HEK293 (cell line): Measurements from ENCODE around the gene ASTN2.

Experiments used
- CTCF ChIA-PET: fragments of 350-600 bp; formaldehyde crosslinking; extraction: SDS; loops from one replicate; lab custom pipeline; 2021; ENCODE audit warnings: antibody characterized with exemption; lab: Yijun Ruan, JAX
- POLR2A ChIA-PET: fragments of 300-600 bp; formaldehyde crosslinking; extraction: SDS; loops from one replicate; lab custom pipeline; 2020; ENCODE audit warnings: antibody characterized with exemption, inconsistent platforms; lab: Yijun Ruan, JAX
- H3K27ac ChIP-seq: fragments of 200-500 bp; sonication (Bioruptor generic); 2 replicates; pipeline ENCODE4 v1.5.1; 2014; ENCODE audit warnings: low read depth, low read length, control low read depth, inconsistent platforms; ENCODE audit errors: extremely low read depth
- H3K36me3 ChIP-seq, 2 experiments: fragments of 200-500 bp in 1 of 2; sonication (Bioruptor generic) in 1 of 2; 1 replicate in 1 of 2; 2 replicates in 1 of 2; pipeline ENCODE4 v1.5.1; 2014 to 2017; ENCODE audit warnings: inconsistent platforms in 2 of 2, low read length in 2 of 2; ENCODE audit not compliant: control insufficient read depth in 2 of 2, insufficient read depth in 1 of 2
- H3K4me1 ChIP-seq: fragments of 200-500 bp; sonication (Bioruptor generic); 2 replicates; pipeline ENCODE4 v1.5.1; 2014; ENCODE audit warnings: mild to moderate bottlenecking, low read length, inconsistent platforms; ENCODE audit not compliant: control insufficient read depth, insufficient read depth
- H3K4me3 ChIP-seq: 2 replicates; pipeline ENCODE4 v1.5.1; 2011; ENCODE audit warnings: low read depth, mild to moderate bottlenecking, control low read depth, low read length, moderate library complexity
- H3K9me3 ChIP-seq: fragments of 200-500 bp; sonication (Bioruptor generic); 2 replicates; pipeline ENCODE4 v1.5.1; 2014; ENCODE audit warnings: low read depth, low read length, inconsistent platforms; ENCODE audit not compliant: control insufficient read depth, insufficient read depth
- EGR2 ChIP-seq: fragments of 450-650 bp; formaldehyde crosslinking; IDR thresholded peaks from 2 replicates; pipeline ENCODE4 v1.5.1; 2016; ENCODE audit warnings: low read depth, missing biosample characterization, missing genetic modification characterization
- ELK4 ChIP-seq: IDR thresholded peaks from 2 replicates; pipeline ENCODE4 v1.6.1; 2011; ENCODE audit warnings: mild to moderate bottlenecking, low read depth, low read length, borderline replicate concordance
- GLIS2 ChIP-seq: fragments of 450-650 bp; formaldehyde crosslinking; IDR thresholded peaks from 2 replicates; pipeline ENCODE4 v1.5.1; 2016; ENCODE audit warnings: missing biosample characterization, missing genetic modification characterization
- IKZF3 ChIP-seq: fragments of 450-650 bp; IDR thresholded peaks from 2 replicates; pipeline ENCODE4 v1.5.0; 2018; ENCODE audit warnings: missing biosample characterization, mild to moderate bottlenecking, missing genetic modification characterization, moderate library complexity
- PATZ1 ChIP-seq: fragments of 450-650 bp; formaldehyde crosslinking; IDR thresholded peaks from 2 replicates; pipeline ENCODE4 v1.5.1; 2016; ENCODE audit warnings: missing biosample characterization, missing genetic modification characterization
- ZBTB8A ChIP-seq: fragments of 450-650 bp; formaldehyde crosslinking; IDR thresholded peaks from 2 replicates; pipeline ENCODE4 v1.5.1; 2016; ENCODE audit warnings: missing biosample characterization, missing genetic modification characterization
- ZEB2 ChIP-seq: fragments of 450-650 bp; formaldehyde crosslinking; IDR thresholded peaks from 2 replicates; pipeline ENCODE4 v1.5.1; 2016; ENCODE audit warnings: missing biosample characterization, missing genetic modification characterization
- ZNF132 ChIP-seq: fragments of 450-650 bp; formaldehyde crosslinking; IDR thresholded peaks from 2 replicates; pipeline ENCODE4 v1.5.1; 2017; ENCODE audit warnings: missing biosample characterization, missing genetic modification characterization, borderline replicate concordance
- ZNF146 ChIP-seq: fragments of 450-650 bp; formaldehyde crosslinking; IDR thresholded peaks from 2 replicates; pipeline ENCODE4 v1.5.1; 2016; ENCODE audit warnings: missing biosample characterization, missing genetic modification characterization
- ZNF148 ChIP-seq: fragments of 450-650 bp; formaldehyde crosslinking; IDR thresholded peaks from 2 replicates; pipeline ENCODE4 v1.5.0; 2017; ENCODE audit warnings: missing biosample characterization, missing genetic modification characterization, borderline replicate concordance
- ZNF157 ChIP-seq: fragments of 450-650 bp; formaldehyde crosslinking; IDR thresholded peaks from 2 replicates; pipeline ENCODE4 v1.5.1; 2016; ENCODE audit warnings: missing biosample characterization, missing genetic modification characterization
- ZNF169 ChIP-seq: fragments of 450-650 bp; formaldehyde crosslinking; IDR thresholded peaks from 2 replicates; pipeline ENCODE4 v1.5.1; 2016; ENCODE audit warnings: missing biosample characterization, missing genetic modification characterization
- ZNF239 ChIP-seq: fragments of 450-650 bp; formaldehyde crosslinking; IDR thresholded peaks from 2 replicates; pipeline ENCODE4 v1.5.1; 2016; ENCODE audit warnings: missing biosample characterization, missing genetic modification characterization
- ZNF362 ChIP-seq: fragments of 450-650 bp; formaldehyde crosslinking; IDR thresholded peaks from 2 replicates; pipeline ENCODE4 v1.5.1; 2016; ENCODE audit warnings: missing biosample characterization, missing genetic modification characterization
- ZNF37A ChIP-seq: fragments of 450-650 bp; IDR thresholded peaks from 2 replicates; pipeline ENCODE4 v1.5.1; 2018; ENCODE audit warnings: missing biosample characterization, missing genetic modification characterization
- ZNF391 ChIP-seq: fragments of 450-650 bp; formaldehyde crosslinking; IDR thresholded peaks from 2 replicates; pipeline ENCODE4 v1.5.1; 2016; ENCODE audit warnings: low read depth, missing biosample characterization, missing genetic modification characterization, borderline replicate concordance
- ZNF404 ChIP-seq: fragments of 450-650 bp; formaldehyde crosslinking; IDR thresholded peaks from 2 replicates; pipeline ENCODE4 v1.5.1; 2017; ENCODE audit warnings: missing biosample characterization, missing genetic modification characterization
- ZNF48 ChIP-seq: fragments of 450-650 bp; formaldehyde crosslinking; IDR thresholded peaks from 2 replicates; pipeline ENCODE4 v1.5.1; 2016; ENCODE audit warnings: missing biosample characterization, missing genetic modification characterization
- ZNF549 ChIP-seq: fragments of 450-650 bp; IDR thresholded peaks from 2 replicates; pipeline ENCODE4 v1.5.1; 2018; ENCODE audit warnings: missing biosample characterization, missing genetic modification characterization, mild to moderate bottlenecking, inconsistent platforms, moderate library complexity
- ZNF600 ChIP-seq: fragments of 450-650 bp; formaldehyde crosslinking; IDR thresholded peaks from 2 replicates; pipeline ENCODE4 v1.5.1; 2016; ENCODE audit warnings: missing biosample characterization, missing genetic modification characterization
- ZNF664 ChIP-seq: fragments of 450-650 bp; formaldehyde crosslinking; IDR thresholded peaks from 2 replicates; pipeline ENCODE4 v1.5.1; 2016; ENCODE audit warnings: missing biosample characterization, missing genetic modification characterization
- ZNF785 ChIP-seq: fragments of 450-650 bp; formaldehyde crosslinking; IDR thresholded peaks from 2 replicates; pipeline ENCODE4 v1.5.1; 2016; ENCODE audit warnings: missing biosample characterization, missing genetic modification characterization
- ZNF792 ChIP-seq: fragments of 450-650 bp; formaldehyde crosslinking; IDR thresholded peaks from 2 replicates; pipeline ENCODE4 v1.5.1; 2016; ENCODE audit warnings: missing biosample characterization, missing genetic modification characterization
- TF ChIP-seq, protein P1 (sequence below): fragments of 450-650 bp; formaldehyde crosslinking; IDR thresholded peaks from 2 replicates; pipeline ENCODE4 v1.5.1; 2016; ENCODE audit warnings: missing biosample characterization, missing genetic modification characterization
- TF ChIP-seq, protein P2 (sequence below): fragments of 450-650 bp; IDR thresholded peaks from 2 replicates; pipeline ENCODE4 v1.5.1; 2018; ENCODE audit warnings: missing biosample characterization, missing genetic modification characterization

Gene ASTN2

GRCh38 chr9:116937361-116937760 is 477.5 kb downstream of the ASTN2 start:
- CTCF ChIA-PET, result no interaction called here
- Histone ChIP-seq H3K36me3 (no peaks in the 10 kb centered on the region), H3K27ac (no peak overlapping the region), H3K9me3 (no peaks in the 10 kb centered on the region), H3K4me3 (no peak overlapping the region), H3K4me1 (no peaks in the 10 kb centered on the region)
- TF ChIP-seq ZNF404 (no peak), ZNF362 (tag by site-specific recombination) (no peak), ELK4 (no peak), EGR2 (no peak), ZNF664 (tag by site-specific recombination) (no peak), ZNF37A (no peak), GLIS2 (tag by site-specific recombination) (no peak), ZEB2 (no peak), PATZ1 (no peak), IKZF3 (tag by site-specific recombination) (no peak), ZNF132 (no peak), ZNF785 (tag by site-specific recombination) (no peak), ZNF239 (tag by site-specific recombination) (no peak)
- TF ChIP-seq, protein P1, sequence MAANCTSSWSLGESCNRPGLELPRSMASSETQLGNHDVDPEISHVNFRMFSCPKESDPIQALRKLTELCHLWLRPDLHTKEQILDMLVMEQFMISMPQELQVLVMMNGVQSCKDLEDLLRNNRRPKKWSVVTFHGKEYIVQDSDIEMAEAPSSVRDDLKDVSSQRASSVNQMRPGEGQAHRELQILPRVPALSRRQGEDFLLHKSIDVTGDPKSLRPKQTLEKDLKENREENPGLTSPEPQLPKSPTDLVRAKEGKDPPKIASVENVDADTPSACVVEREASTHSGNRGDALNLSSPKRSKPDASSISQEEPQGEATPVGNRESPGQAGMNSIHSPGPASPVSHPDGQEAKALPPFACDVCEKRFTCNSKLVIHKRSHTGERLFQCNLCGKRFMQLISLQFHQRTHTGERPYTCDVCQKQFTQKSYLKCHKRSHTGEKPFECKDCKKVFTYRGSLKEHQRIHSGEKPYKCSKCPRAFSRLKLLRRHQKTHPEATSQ (tag by site-specific recombination), result no peak
- POLR2A ChIA-PET, result no interaction called here

- Histone ChIP-seq H3K4me3 (no peak overlapping the region), H3K36me3 (no peaks in the 10 kb centered on the region), H3K27ac (no peak overlapping the region), H3K4me1 (no peaks in the 10 kb centered on the region), H3K9me3 (no peaks in the 10 kb centered on the region)
- ChIA-PET CTCF (no interaction called here), POLR2A (no interaction called here)
- TF ChIP-seq ZNF157 (no peak), ZNF549 (no peak), ZNF48 (tag by site-specific recombination) (no peak), ZNF148 (tag by site-specific recombination) (no peak), ZNF600 (no peak), ZNF792 (tag by site-specific recombination) (no peak), ZNF169 (tag by site-specific recombination) (no peak), ZNF37A (no peak), ZNF146 (tag by site-specific recombination) (no peak), ZNF391 (tag by site-specific recombination) (no peak), ZBTB8A (tag by site-specific recombination) (no peak)
- TF ChIP-seq, protein P2, sequence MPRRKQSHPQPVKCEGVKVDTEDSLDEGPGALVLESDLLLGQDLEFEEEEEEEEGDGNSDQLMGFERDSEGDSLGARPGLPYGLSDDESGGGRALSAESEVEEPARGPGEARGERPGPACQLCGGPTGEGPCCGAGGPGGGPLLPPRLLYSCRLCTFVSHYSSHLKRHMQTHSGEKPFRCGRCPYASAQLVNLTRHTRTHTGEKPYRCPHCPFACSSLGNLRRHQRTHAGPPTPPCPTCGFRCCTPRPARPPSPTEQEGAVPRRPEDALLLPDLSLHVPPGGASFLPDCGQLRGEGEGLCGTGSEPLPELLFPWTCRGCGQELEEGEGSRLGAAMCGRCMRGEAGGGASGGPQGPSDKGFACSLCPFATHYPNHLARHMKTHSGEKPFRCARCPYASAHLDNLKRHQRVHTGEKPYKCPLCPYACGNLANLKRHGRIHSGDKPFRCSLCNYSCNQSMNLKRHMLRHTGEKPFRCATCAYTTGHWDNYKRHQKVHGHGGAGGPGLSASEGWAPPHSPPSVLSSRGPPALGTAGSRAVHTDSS, result no peak
Observed at GRCh38 chr9:116935149-116935897, 479.5 kb downstream of the ASTN2 start.
